Skeletal muscle cell (primary cell): ENCODE data around the gene GP1BA.

ENCODE experiments used
- DNase-seq: peaks from one replicate; pipeline ENCODE4 v3.0.0-alpha.2; 2010; ENCODE audit warnings: low read depth
- H3K4me3 ChIP-seq: 2 replicates; pipeline ENCODE4 v1.5.1; 2011; ENCODE audit warnings: low read depth, mild to moderate bottlenecking, control low read depth, low read length, moderate library complexity

The GP1BA gene

DNA sequence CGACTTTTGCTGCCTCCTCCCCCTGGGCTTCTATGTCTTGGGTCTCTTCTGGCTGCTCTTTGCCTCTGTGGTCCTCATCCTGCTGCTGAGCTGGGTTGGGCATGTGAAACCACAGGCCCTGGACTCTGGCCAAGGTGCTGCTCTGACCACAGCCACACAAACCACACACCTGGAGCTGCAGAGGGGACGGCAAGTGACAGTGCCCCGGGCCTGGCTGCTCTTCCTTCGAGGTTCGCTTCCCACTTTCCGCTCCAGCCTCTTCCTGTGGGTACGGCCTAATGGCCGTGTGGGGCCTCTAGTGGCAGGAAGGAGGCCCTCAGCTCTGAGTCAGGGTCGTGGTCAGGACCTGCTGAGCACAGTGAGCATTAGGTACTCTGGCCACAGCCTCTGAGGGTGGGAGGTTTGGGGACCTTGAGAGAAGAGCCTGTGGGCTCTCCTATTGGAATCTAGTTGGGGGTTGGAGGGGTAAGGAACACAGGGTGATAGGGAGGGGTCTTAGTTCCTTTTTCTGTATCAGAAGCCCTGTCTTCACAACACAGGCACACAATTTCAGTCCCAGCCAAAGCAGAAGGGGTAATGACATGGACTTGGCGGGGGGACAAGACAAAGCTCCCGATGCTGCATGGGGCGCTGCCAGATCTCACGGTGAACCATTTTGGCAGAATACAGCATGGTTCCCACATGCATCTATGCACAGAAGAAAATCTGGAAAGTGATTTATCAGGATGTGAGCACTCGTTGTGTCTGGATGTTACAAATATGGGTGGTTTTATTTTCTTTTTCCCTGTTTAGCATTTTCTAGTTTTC lies 2.3 kb downstream of the GP1BA start:
- no peak overlapping the region for H3K4me3 ChIP-seq
- DNase-seq = no peak

DNA sequence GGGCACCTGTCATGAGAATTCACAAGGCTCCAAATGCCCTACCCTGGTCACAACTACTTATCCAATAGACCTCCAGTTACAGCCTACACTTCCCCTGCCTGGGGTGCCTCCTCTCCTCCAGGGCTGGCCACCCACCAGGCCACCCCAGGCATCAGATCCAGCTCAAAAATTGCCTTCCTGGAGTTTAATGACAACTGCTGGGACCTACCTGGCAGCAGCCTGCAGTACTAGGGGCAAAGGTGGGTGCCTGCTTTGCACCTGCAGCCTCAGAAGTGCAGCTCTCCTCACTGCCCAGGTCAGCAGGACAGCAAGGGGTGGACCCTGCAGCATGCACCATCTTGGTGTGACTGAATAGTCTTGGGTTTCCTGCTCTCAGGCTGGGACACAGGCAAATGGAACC lies 3.6 kb downstream of the GP1BA start:
- no peak overlapping the region for H3K4me3 ChIP-seq
- DNase-seq = no peak

DNA sequence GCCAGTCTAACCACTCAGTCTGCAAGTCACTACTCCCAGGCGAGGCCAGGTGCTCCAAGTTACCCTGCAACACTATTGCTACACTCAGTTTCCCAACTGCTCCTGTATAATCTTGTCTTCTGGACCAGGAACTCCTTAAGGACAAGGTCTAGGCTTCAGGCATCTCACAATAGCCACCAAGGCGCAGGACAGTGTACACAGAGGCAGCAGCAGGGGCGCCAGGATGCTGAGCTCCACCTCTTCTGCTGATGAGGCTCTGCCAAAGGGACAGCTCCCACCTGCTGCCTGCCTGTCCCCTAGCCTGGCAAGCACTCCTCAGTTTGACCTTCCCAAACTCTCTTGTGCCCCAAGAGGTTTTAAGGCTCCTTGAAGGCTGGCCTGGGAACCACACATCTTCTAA lies 4.4 kb downstream of the GP1BA start:
- no peak overlapping the region for H3K4me3 ChIP-seq

DNA sequence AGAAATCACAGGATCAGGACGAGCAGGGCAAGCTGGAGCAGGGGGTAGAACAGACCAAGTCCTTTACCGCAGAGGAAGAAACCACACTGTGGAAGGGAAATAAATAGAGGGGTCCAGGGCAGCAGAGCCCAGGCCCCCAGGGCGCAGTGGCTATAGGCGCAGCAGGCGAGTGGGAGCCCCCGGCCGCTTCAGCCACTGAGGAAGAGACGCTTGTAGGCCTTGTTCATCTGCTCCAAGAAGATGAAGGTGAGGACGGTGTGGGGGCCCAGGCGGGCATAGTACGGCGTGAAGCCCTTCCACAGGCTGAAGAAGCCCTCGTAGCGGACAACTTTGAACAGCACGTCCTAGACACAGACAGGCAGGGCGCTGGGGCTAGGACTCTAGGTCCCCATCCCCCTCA lies 5.5 kb downstream of the GP1BA start:
- H3K4me3 ChIP-seq = no peak overlapping the region
- no peak for DNase-seq

More for the DNA sequence above, 4.4 kb downstream of the GP1BA start:
- no peak for DNase-seq

DNA sequence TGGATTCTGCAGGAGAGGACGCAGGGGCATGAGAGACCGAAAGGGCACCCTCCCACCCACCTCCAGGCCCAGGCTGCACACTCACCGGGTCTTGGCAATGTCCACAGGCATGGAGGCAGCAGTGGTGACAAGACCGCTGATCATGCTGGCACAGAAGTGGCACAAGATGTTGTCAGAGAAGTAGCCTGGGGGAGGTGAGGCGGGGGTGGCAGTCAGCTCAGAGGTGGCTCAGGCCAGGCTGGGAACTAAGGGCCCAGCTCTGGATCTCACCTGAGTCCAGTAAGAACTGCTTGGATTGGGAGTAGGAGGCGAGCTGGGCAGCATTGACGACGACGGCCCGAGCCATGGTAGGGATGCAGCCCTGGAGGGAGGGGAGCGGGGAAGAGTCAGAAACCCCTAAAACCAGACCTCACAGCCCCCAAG lies 6.0 kb downstream of the GP1BA start:
- H3K4me3 ChIP-seq = no peak overlapping the region

DNA sequence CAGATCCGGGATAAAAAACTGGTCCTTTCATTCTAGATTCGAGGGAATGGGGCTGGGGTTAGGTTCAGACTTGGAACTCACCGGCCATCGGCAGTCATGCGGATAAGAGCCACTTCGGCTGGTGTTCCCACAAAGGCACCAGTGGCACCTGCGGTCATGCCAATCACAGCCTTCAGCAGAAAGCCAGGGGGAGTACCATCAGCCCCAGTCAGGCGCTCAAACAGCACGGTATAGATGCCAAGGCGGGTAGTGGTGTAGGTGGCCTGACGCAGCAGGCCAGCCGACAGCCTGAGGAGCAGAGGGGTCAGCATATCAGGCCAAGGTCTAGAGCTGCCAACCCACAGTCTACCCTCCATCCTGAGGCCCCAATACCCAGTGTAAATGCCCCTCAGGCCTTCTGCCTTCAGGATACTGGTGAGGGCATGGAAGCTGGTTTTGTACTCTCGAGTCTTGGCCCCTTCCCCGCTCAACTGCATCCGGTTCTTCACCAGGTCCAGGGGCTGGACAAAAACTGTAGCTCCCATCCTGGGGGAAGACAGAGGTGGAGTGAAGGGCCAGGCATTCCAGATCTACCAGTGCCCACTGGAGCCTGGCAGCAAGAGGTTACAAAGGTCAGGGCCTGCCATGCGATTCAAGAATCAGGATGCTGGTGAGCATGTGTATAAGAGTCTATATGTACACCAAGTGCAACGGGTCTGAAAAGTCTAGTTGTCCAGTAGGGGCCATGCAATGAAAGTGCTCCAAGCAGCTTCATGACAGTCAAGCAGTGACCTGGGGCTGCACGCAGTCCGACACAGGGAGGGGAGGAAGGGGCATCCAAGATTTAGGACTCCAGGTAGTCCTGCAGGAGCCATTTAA lies 6.8 kb downstream of the GP1BA start:
- no peak for DNase-seq
- peak overlapping the region; percentile 91 for H3K4me3 ChIP-seq

More for the DNA sequence above, 6.0 kb downstream of the GP1BA start:
- DNase-seq = no peak

DNA sequence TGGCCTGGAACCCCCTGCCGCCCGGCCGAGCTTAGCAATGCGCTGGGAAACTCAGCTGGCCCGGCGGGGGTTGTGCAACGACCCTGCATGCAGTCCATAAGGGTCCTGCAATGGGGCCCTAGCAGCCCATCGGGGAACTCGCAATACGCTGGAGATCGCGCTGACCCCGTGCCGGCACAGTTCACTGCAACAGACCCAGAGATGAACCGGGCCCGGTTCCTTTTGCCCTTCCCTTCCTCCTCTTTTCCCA lies 7.4 kb downstream of the GP1BA start:
- H3K4me3 ChIP-seq = peak overlapping the region; percentile 91
- DNase-seq = no peak

DNA sequence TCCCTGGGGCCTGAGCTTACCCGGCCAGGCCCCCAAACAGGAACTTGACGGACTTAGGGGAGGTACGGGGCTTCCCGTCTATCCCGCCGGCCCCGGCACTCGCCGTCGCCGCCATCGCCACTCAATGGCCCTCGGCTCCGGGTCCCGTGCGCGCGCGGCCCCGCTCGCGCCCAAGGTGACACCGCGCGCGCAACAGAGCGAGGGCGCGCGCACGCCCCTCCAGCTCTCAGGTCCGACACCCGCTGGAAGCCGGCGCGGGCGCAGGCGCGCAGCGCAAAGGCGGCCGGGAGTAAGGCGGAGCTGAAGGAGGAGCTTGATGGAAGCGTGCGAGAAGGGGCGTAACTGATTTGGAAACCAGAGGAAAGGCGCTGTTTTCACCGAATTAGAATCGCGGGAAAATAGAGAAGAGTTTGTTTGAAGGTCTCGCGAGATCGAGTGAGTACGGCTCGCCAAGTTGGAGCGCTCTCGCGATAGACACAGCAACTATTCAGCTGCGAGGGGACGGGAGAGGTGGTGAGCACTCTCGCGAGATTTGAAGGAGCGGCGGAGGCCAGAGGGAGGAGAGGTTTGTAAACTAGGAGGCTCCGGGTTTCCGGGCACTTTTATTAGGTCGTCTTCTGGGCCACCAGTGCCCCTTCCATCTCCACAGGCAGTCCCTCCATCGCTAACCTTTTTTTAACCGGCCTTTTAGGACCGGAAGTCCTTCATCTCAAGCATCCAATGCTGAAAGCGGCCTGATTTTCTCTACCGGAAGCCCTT lies 7.9 kb downstream of the GP1BA start, which contains the start of the genes RNF167 and SLC25A11:
TSS of gene RNF167 (plus strand) at position 473 of the 759 bp plus-strand sequence. CDS start 642 bp downstream, outside the sequence.
TSS of gene SLC25A11 (minus strand) at position 251 of the 759 bp plus-strand sequence. CDS start at position 115, 136 bp downstream.
- DNase-seq = peak; percentile 99
- peak within 1 kb of the TSS; percentile 91 for H3K4me3 ChIP-seq

DNA sequence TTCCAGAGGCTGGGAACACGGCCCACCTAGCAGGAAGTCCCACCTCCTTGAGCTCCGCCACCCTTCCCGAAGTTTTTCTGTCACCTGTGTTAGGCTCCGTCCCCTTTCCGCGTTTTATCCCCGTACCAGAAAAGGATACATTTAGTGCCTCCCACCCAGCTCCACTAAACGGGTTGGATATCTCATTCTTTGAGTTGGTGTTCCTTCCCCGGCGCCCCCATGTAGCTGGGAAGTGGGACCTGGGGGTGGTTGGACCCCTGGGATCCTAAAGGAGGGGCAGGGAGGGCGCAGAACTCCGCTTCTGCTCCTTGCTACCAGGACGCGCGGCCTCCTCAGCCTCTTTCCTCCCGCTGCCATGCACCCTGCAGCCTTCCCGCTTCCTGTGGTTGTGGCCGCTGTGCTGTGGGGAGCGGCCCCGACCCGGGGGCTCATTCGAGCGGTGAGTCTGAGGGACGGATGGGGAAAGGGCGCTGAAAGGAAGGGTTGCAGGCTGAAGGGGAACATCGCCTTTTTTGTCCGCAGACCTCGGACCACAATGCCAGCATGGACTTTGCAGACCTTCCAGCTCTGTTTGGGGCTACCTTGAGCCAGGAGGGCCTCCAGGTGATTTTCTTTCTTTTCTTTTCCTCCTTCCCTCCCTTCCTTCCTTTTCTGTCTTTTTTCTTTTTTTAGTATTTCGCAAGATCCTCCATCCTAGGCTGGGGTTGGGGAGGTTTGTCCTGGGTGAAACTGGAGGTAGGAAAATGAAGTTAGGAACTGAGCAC lies 8.7 kb downstream of the GP1BA start:
- DNase-seq = no peak
- peak overlapping the region; percentile 91 for H3K4me3 ChIP-seq

DNA sequence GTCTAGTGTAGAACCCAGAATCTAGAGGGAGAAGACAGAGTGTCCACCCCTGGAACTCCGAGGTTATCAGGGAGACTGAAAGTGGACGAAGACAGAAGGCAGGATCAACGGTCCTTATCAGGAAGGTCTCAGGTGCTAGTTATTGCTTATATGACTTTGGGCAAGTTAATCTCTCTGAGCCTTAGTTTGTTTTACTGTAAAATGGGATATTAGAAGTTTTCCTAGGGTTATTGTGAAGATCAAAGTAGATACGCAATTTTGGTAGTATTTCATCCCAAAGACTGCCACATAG lies 9.2 kb downstream of the GP1BA start:
- DNase-seq = no peak
- H3K4me3 ChIP-seq = peak overlapping the region; percentile 91

DNA sequence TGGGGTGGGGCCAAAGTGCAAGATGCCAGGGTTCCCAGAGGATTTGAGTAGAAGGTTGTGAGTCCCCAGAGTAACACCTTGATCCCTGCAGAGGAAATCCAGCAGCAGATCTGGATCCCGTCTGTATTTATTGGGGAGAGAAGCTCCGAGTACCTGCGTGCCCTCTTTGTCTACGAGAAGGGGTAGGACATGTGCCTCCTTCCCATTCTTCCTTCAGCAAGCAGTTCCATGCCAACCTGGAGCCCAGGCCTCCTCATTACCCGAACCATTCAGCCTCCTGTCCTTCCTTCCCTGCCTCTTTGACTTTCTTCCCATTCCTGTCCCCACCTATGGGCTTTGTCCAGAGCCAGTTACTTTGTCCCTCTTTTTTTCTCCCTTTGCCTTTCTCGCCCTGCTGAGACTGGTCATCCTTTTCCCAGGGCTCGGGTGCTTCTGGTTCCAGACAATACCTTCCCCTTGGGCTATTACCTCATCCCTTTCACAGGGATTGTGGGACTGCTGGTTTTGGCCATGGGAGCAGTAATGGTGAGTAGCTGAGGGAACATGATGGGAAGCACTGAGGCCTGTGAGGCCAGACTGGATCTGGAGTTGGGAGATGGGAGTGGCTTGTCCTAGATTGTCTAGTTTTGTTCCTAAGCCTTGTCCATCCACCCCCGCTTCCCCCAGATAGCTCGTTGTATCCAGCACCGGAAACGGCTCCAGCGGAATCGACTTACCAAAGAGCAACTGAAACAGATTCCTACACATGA lies 10.9 kb downstream of the GP1BA start:
- no peak overlapping the region for H3K4me3 ChIP-seq
- DNase-seq = no peak

DNA sequence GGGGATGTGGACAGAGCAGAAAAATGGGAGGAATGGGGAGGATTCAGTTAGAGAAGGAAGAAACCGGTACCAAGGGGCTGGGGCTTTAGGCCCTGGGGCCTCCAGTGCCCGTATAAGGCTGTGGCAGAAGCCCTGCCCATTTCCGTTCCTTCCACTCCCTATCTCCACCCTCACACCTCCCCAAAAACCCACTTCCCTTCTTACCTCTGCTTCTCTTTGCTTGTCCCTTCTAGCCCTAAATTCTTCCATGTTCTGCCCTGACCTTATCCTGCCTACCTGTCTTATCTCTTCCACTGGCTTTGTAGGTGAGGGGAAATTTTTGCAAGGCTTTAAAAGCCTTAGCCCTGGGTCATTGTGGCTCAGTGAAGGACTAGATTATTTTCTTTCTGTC lies 12.1 kb downstream of the GP1BA start:
- no peak for DNase-seq
- H3K4me3 ChIP-seq = no peak overlapping the region

DNA sequence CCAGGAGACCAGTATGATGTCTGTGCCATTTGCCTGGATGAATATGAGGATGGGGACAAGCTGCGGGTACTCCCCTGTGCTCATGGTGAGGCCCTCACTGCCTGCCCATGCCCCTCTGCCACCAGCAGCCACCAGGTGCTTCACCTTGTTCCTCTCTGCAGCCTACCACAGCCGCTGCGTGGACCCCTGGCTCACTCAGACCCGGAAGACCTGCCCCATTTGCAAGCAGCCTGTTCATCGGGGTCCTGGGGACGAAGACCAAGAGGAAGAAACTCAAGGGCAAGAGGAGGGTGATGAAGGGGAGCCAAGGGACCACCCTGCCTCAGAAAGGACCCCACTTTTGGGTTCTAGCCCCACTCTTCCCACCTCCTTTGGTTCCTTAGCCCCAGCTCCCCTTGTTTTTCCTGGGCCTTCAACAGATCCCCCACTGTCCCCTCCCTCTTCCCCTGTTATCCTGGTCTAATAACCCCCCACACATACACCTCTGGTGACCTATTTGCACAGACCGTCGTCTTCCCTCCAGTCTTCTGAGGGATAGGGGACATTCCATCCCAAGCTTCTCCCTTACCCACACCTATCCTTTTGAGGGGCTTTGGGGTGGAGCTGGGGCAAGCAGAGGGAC lies 12.6 kb downstream of the GP1BA start:
- DNase-seq = no peak
- H3K4me3 ChIP-seq = no peak overlapping the region

DNA sequence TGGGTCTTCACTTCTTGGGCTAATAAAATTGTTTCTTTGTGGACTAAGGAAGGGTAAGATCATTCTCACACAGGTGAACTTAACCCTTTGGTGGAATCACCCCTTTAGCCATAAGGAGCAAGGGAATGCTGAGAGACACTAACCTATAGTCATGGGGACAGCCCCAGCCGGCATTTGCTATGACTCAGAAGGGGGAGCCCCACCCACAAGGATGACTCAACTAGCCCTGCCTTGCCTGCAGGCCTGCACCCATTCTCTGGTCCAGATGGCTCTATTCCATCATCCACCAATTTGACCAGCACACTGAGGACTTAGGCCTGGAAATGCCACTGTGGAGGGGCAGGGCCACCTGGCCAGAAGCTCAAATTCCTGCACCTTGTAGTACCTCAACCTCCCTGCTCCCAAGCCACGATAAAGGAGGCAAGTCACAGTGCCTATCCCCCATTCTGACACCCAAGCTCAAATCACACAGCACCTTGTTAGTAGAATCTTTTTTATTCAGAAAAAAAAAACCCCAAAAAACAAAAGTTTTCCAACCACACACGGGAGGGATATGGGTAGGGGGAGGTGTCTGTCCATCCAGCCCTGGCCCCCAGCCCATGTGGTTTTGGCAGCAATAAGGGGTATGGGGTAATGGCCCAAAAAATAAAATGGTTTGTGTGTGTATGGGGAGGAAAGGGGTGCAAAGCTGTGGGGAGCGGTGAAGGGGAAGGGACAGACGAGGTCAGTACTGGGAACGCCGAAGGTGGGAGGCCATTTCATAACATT lies 13.3 kb downstream of the GP1BA start:
- peak; percentile 66 for DNase-seq

DNA sequence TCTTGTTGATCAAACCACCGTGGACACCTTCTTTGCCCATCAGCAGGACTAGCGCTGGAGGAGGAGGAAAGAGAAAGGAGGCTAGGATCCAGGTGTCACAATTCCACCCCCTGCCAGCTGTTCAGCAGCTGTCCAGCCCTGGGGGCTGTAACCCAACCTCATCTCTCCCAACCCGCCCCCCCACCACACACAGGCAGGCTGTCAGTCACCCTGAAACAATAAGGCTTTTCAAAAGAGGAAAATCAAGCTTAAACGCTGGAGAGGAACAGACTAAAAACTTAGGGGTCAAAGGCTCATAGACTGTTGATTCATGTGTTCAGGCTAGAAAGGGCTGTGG lies 13.8 kb downstream of the GP1BA start:
- H3K4me3 ChIP-seq = peak overlapping the region; percentile 97
- no peak for DNase-seq

More for the DNA sequence above, 13.3 kb downstream of the GP1BA start:
- H3K4me3 ChIP-seq = peak overlapping the region; percentile 97

DNA sequence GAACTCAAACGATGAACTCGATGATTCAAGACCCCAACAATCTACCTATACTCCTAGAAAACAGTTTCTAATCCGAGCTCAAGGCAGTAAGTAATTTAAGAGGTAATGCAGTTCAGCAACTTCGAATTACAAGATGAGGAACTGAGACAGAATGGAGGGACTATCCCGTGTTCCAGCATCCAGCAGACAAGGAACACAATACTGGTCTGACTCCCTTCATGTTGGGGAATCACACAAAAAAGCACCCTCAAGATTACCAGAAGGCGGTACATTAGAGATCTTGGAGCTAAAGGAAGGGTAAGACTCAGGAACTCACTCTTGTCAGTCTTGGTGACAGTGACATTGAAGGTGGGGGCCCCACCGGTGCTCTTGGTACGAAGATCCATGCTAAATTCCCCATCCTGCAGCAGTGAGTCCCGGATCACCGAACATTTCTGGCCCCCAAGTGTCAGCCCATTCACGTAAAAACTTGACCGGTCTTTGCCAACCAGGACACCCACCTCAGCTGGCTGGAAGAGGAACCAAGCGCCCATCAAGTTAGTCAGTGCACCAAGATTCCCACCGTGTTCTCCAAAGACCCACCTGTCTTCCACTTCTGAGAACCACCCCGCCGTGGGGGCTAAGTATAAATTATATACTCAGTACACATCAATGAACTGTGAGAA lies 14.4 kb downstream of the GP1BA start:
- no peak for DNase-seq
- peak overlapping the region; percentile 97 for H3K4me3 ChIP-seq

DNA sequence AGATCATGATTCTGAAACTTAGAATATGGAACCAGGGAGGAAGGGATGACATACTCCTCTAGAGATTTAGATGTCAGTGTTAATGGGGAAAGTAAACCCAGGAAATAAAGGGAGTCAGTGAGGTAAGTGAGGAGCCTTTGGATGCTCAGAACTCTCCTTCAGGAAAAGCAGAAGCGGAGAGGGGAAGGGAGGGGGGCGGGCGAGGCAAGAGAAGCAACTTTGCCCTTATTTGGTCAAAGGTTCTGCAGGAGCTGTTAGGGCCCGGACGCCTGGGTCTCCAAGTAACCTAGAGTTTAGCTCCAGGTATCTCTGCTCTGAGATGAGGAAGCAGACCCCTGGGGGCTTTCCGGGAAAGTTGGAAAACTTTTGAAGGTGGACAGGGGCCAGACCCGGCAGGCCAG lies 14.9 kb downstream of the GP1BA start:
- H3K4me3 ChIP-seq = peak overlapping the region; percentile 97
- no peak for DNase-seq
